H9 (cell line): ENCODE results near the gene RCN1. TPM values are rescaled to one million over a fixed set of nuclear protein-coding genes. Genes with fewer than 3 reads are reported as not detected.

Experiments
- DNase-seq: peaks from one replicate; pipeline ENCODE4 v3.0.0-alpha.2; 2017
- H2AFZ ChIP-seq: one replicate; pipeline ENCODE4 v1.6.1; 2013; ENCODE audit warnings: mild to moderate bottlenecking, low read length, control low read depth, moderate library complexity
- H2AK5ac ChIP-seq: 2 replicates; pipeline ENCODE4 v1.6.1; 2013; ENCODE audit warnings: low read length, control low read depth, mixed read lengths; ENCODE audit not compliant: insufficient read length
- H2BK120ac ChIP-seq: one replicate; pipeline ENCODE4 v1.6.1; 2013; ENCODE audit warnings: low read depth, mild to moderate bottlenecking, low read length, control low read depth, inconsistent platforms; ENCODE audit not compliant: poor library complexity, severe bottlenecking
- H2BK12ac ChIP-seq: 2 replicates; pipeline ENCODE4 v1.6.1; 2013; ENCODE audit warnings: low read length, control low read depth, mixed read lengths, low read depth; ENCODE audit not compliant: insufficient read length
- H2BK15ac ChIP-seq: 2 replicates; pipeline ENCODE4 v1.6.1; 2013; ENCODE audit warnings: low read depth, low read length, control low read depth
- H2BK20ac ChIP-seq: one replicate; pipeline ENCODE4 v1.6.1; 2013; ENCODE audit warnings: low read depth, mild to moderate bottlenecking, low read length, control low read depth, inconsistent platforms; ENCODE audit not compliant: poor library complexity, severe bottlenecking
- H2BK5ac ChIP-seq: 2 replicates; pipeline ENCODE4 v1.6.1; 2013; ENCODE audit warnings: low read length, control low read depth, mixed read lengths; ENCODE audit not compliant: insufficient read length
- H3K14ac ChIP-seq: 2 replicates; pipeline ENCODE4 v1.6.1; 2013; ENCODE audit warnings: low read length, control low read depth; ENCODE audit not compliant: insufficient read depth
- H3K18ac ChIP-seq: 2 replicates; pipeline ENCODE4 v1.6.1; 2013; ENCODE audit warnings: low read depth, mild to moderate bottlenecking, mixed read lengths, low read length, control low read depth; ENCODE audit not compliant: insufficient read length
- H3K23ac ChIP-seq: 2 replicates; pipeline ENCODE4 v1.6.1; 2013; ENCODE audit warnings: low read length, control low read depth, mixed read lengths, low read depth; ENCODE audit not compliant: insufficient read length
- H3K23me2 ChIP-seq: 2 replicates; pipeline ENCODE4 v1.6.1; 2013; ENCODE audit warnings: low read depth, mild to moderate bottlenecking, mixed read lengths, low read length, control low read depth; ENCODE audit not compliant: insufficient read length, poor library complexity, severe bottlenecking
- H3K27ac ChIP-seq: 2 replicates; pipeline ENCODE4 v1.5.1; 2013; ENCODE audit warnings: low read length, control low read depth, mixed read lengths, low read depth; ENCODE audit not compliant: insufficient read length
- H3K27me3 ChIP-seq: 2 replicates; pipeline ENCODE4 v1.6.1; 2013; ENCODE audit warnings: low read length, control low read depth, inconsistent platforms; ENCODE audit not compliant: insufficient read depth
- H3K4ac ChIP-seq: 2 replicates; pipeline ENCODE4 v1.6.1; 2013; ENCODE audit warnings: low read depth, mild to moderate bottlenecking, control low read depth, inconsistent platforms, low read length, moderate library complexity
- H3K4me1 ChIP-seq: 2 replicates; pipeline ENCODE4 v1.6.1; 2013; ENCODE audit warnings: low read length, control low read depth, inconsistent platforms; ENCODE audit not compliant: insufficient read depth
- H3K4me2 ChIP-seq: 2 replicates; pipeline ENCODE4 v1.6.1; 2013; ENCODE audit warnings: low read length, control low read depth, mixed read lengths; ENCODE audit not compliant: insufficient read length, insufficient read depth
- H3K56ac ChIP-seq: 2 replicates; pipeline ENCODE4 v1.6.1; 2013; ENCODE audit warnings: low read depth, mild to moderate bottlenecking, mixed read lengths, low read length, control low read depth; ENCODE audit not compliant: insufficient read length
- H3K79me1 ChIP-seq: 2 replicates; pipeline ENCODE4 v1.6.1; 2013; ENCODE audit warnings: low read depth, mild to moderate bottlenecking, moderate library complexity, low read length, control low read depth, inconsistent platforms; ENCODE audit not compliant: insufficient read depth, poor library complexity, severe bottlenecking
- H3K79me2 ChIP-seq: 2 replicates; pipeline ENCODE4 v1.6.1; 2013; ENCODE audit warnings: low read length, control low read depth, inconsistent platforms; ENCODE audit not compliant: insufficient read depth
- H3K9ac ChIP-seq: 2 replicates; pipeline ENCODE4 v1.6.1; 2013; ENCODE audit warnings: low read length, control low read depth, mixed read lengths; ENCODE audit not compliant: insufficient read length; ENCODE audit errors: extremely low read depth
- H3K9me3 ChIP-seq: one replicate; pipeline ENCODE4 v1.6.1; 2013; ENCODE audit warnings: low read depth, low read length, inconsistent platforms; ENCODE audit not compliant: control insufficient read depth
- H3T11ph ChIP-seq: one replicate; pipeline ENCODE4 v1.6.1; 2013; ENCODE audit warnings: mild to moderate bottlenecking, low read length, control low read depth, inconsistent platforms
- H4K20me1 ChIP-seq: one replicate; pipeline ENCODE4 v1.6.1; 2013; ENCODE audit not compliant: control insufficient read depth, insufficient read length, insufficient read depth
- H4K5ac ChIP-seq: 2 replicates; pipeline ENCODE4 v1.6.1; 2013; ENCODE audit warnings: low read depth, mild to moderate bottlenecking, mixed read lengths, low read length, control low read depth; ENCODE audit not compliant: insufficient read length
- H4K8ac ChIP-seq: replicated peaks from 2 replicates; pipeline ENCODE4 v1.6.1; 2013; ENCODE audit warnings: low read length, control low read depth, mixed read lengths, low read depth; ENCODE audit not compliant: insufficient read length
- H4K91ac ChIP-seq: 2 replicates; pipeline ENCODE4 v1.6.1; 2013; ENCODE audit warnings: low read depth, mild to moderate bottlenecking, moderate library complexity, mixed read lengths, low read length, control low read depth; ENCODE audit not compliant: insufficient read length
- H3K27ac Mint-ChIP-seq, 3 experiments: 2 replicates in 2 of 3; 3 replicates in 1 of 3; pipeline ENCODE4 v1.8.0; 2020 to 2021; ENCODE audit warnings: mixed read lengths in 3 of 3, mild to moderate bottlenecking in 1 of 3, moderate library complexity in 1 of 3
- H3K27me3 Mint-ChIP-seq: 2 replicates; pipeline ENCODE4 v1.8.0; 2021; ENCODE audit warnings: low read depth, mild to moderate bottlenecking, moderate library complexity, mixed read lengths
- H3K36me3 Mint-ChIP-seq, 3 experiments: 2 replicates in 2 of 3; 3 replicates in 1 of 3; pipeline ENCODE4 v1.8.0; 2020 to 2021; ENCODE audit warnings: low read depth in 3 of 3, mixed read lengths in 3 of 3; ENCODE audit not compliant: insufficient read depth in 1 of 3
- H3K4me1 Mint-ChIP-seq, 2 experiments: 2 replicates each; pipeline ENCODE4 v1.8.0; 2020; ENCODE audit warnings: mixed read lengths in 2 of 2
- H3K4me3 Mint-ChIP-seq, 2 experiments: 2 replicates in 1 of 2; 3 replicates in 1 of 2; pipeline ENCODE4 v1.8.0; 2020 to 2021; ENCODE audit warnings: mild to moderate bottlenecking in 2 of 2, mixed read lengths in 2 of 2, moderate library complexity in 1 of 2
- H3K9me3 Mint-ChIP-seq, 2 experiments: 2 replicates in 1 of 2; 3 replicates in 1 of 2; pipeline ENCODE4 v1.8.0; 2020; ENCODE audit warnings: mild to moderate bottlenecking in 2 of 2, mixed read lengths in 2 of 2, moderate library complexity in 1 of 2
- WGBS: extraction: QIAGEN DNeasy Blood & Tissue Kit; methylation state at CpG from one replicate; pipeline ENCODE4 v1.1.7; 2013; ENCODE audit warnings: missing lambda C conversion rate, low lambda C conversion rate, mixed read lengths; ENCODE audit not compliant: insufficient read length; ENCODE audit errors: extremely low coverage; 5-methylcytosine and 5-hydroxymethylcytosine counted together
- total RNA-seq: library from RNA; stranded (reverse); gene quantifications from 2 replicates; pipeline ENCODE4 v1.2.1, GENCODE V29; 2021
- TF ChIP-seq, protein P1 (sequence below): fragments of 200-600 bp; sonication (generic); conservative IDR thresholded peaks from 3 replicates; pipeline ENCODE4 v1.8.0; 2021; ENCODE audit warnings: antibody characterized with exemption, mild to moderate bottlenecking

Gene RCN1
- total RNA-seq, 1 experiment from 2014 or later: 109 TPM

DNA sequence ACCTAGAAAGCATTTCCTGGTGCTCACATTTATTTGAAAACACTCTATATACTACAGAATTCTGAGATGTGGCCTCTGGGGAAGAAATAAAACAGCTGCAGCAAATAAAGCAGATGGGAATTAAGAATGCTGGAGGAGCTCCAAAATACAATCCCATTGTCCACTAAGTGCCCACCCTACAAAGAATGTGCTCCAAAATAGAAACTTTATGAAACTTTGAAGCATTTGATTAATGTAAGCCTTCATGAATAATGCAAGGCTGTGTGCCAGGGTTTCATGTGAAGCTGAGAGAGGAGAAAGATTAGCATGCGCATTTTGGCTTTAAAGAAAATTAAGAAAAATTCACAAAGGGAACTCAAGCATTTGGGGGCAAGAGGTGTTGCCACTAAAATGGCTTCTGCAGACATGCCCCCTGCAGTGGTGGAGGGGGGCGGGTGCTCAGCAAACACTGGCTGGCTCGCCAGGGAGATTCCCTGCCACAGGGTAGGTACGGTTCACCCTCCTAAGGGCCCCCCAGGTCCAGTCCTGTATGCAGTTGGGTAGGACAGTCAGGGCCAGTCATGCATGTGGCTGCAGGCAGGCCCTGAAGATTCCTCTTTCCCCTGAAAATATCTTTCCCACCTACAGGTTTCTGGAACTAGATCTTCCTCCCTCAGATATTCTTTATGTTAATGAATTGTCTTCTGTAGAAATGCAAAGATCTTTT, 46.6 kb upstream of the RCN1 start:
- Histone ChIP-seq H2BK12ac (no peak overlapping the region), H4K5ac (no peak overlapping the region), H3K18ac (no peak overlapping the region), H3K56ac (no peak overlapping the region), H3K9ac (no peak overlapping the region), H2BK20ac (no peak overlapping the region), H4K20me1 (no peaks in the 10 kb centered on the region), H2AK5ac (no peak overlapping the region), H3K27me3 (no peaks in the 10 kb centered on the region), H3K27ac (no peak overlapping the region), H3K79me1 (no peaks in the 10 kb centered on the region), H2BK15ac (no peak overlapping the region), H3K79me2 (no peaks in the 10 kb centered on the region), H3K23me2 (no peaks in the 10 kb centered on the region), H4K91ac (no peak overlapping the region), H3T11ph (no peak overlapping the region), H2BK5ac (no peak overlapping the region), H3K23ac (no peak overlapping the region), H3K4ac (no peak overlapping the region), H4K8ac (no peak overlapping the region), H3K4me1 (no peaks in the 10 kb centered on the region; the same call in 1 of the 2 replicates), H2AFZ (no peak overlapping the region), H3K4me2 (no peak overlapping the region), H3K9me3 (no peaks in the 10 kb centered on the region), H3K14ac (no peak overlapping the region; the same call in 1 of the 2 replicates), H2BK120ac (no peak overlapping the region)
- no CpG with 5 or more reads among the region's 4 CpGs for WGBS
- Mint-ChIP-seq H3K36me3 (no peaks in the 10 kb centered on the region), H3K27me3 (no peaks in the 10 kb centered on the region; the same call in 1 of the 2 replicates), H3K4me1 (peaks cover 9 to 14% of the 10 kb centered on the region in 2 experiments; a peak in 2 of 4 replicates), H3K27ac (no peak overlapping the region), H3K4me3 (no peak overlapping the region), H3K9me3 (no peaks in the 10 kb centered on the region)
- no peak for DNase-seq
- TF ChIP-seq, protein P1, sequence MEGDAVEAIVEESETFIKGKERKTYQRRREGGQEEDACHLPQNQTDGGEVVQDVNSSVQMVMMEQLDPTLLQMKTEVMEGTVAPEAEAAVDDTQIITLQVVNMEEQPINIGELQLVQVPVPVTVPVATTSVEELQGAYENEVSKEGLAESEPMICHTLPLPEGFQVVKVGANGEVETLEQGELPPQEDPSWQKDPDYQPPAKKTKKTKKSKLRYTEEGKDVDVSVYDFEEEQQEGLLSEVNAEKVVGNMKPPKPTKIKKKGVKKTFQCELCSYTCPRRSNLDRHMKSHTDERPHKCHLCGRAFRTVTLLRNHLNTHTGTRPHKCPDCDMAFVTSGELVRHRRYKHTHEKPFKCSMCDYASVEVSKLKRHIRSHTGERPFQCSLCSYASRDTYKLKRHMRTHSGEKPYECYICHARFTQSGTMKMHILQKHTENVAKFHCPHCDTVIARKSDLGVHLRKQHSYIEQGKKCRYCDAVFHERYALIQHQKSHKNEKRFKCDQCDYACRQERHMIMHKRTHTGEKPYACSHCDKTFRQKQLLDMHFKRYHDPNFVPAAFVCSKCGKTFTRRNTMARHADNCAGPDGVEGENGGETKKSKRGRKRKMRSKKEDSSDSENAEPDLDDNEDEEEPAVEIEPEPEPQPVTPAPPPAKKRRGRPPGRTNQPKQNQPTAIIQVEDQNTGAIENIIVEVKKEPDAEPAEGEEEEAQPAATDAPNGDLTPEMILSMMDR: no peak
